T-helper 9 cell (primary cell): ENCODE measurements around the gene LSP1.
"Not testable (repeated sequence)": the region's sequence is repeated elsewhere in the genome, so short reads cannot be mapped to it uniquely, and the experiment has no call there.

Source experiments
- DNase-seq: peaks from one replicate; pipeline ENCODE4 v3.0.0-alpha.2; 2020

LSP1 gene

DNA sequence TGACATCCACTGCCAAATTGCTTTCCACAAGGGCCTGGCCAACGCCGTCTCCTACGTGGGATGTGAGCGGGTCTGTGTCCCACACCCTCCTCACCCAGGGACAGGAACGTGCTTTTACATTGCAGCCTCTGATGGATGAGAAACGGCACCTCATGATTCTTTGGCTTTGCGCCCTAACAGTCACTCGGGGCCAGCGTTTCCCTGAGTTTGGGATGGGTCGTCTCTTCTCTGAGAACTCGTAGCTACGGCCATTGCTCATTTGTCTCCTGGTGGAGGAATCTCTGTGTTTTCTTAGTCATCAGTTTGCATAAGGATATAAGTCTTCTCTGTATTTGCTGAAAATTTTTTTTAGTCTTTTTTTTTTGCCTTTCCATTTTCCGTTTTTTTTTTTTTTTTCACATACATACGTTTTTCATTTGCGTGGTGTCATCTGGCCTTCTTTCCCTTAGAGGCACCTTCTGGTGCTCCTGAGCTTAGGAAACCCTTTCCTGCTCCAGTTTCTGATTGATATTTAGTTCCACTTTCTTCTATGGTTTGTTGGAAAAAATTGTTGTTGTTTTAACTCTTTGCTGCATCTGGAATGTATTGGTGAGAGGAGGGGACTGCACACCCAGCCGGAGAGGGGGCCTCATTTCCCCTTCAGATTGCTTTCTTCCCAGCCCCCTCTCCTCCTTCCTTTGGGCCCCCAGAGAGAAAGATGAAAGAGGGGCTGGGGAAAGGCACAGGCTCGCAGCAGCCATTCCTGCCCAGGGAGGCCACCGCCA lies 78.6 kb downstream of the LSP1 start:
- DNase-seq: no peak

DNA sequence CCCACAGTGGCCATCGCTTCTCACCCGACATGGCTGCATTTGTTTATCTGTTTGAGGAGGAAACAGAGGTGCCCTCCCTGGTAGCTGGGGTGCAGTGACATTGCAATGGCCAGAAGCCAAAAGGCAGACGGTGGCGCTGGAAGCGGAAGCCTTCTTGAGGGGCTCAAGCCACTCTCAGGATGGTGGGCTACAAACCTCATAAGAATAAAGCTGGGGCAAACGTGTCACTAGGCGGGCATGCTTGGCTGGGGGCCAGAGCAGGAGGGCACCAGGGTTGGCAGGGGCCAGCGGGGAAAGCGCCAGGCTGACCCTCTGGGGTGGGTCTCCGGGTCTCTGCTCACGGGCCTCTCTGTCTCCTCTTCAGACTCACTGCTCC lies 79.2 kb downstream of the LSP1 start:
- no peak for DNase-seq

- no peak for DNase-seq
Measured at GRCh38 chr11:1932681-1933080, 79.8 kb downstream of the LSP1 start.

DNA sequence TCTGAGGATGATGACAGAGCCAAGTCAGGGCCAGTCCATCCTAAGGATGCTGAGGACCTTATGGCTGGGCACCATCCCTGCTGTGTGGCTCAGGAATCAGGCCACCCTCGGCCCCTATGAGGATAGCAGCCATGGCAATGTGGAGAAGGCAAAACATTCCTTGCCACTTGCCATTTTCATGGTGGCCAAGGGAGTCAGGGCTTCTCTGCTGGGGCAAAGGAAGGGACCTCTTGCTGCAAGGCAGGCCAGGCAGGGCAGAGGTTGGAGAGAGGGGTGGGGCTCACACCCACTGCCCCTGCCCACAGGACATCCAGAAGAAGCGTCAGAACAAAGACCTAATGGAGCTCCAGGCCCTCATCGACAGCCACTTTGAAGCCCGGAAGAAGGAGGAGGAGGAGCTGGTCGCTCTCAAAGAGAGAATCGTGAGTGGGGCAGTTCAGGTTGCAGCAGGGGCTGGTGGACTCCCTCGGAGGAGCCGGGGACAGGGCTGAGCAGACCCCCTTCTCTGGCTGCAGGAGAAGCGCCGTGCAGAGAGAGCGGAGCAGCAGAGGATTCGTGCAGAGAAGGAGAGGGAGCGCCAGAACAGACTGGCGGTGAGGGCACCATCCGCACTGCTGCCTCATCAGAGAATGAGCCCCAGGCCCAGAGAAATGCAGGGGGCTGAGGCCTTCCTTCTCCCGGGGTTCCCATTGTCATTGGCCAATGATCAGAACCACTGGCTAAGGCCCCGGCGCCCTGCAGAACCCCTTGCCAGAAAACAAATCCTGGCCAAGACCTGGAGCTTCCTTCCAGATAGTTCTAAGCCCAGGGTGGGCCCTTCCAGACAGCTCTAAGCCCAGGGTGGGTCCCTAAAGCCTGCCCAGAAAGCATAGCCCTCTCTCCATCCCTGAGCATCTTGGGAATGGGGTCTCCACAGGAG lies 80.8 kb downstream of the LSP1 start:
- no peak for DNase-seq

DNA sequence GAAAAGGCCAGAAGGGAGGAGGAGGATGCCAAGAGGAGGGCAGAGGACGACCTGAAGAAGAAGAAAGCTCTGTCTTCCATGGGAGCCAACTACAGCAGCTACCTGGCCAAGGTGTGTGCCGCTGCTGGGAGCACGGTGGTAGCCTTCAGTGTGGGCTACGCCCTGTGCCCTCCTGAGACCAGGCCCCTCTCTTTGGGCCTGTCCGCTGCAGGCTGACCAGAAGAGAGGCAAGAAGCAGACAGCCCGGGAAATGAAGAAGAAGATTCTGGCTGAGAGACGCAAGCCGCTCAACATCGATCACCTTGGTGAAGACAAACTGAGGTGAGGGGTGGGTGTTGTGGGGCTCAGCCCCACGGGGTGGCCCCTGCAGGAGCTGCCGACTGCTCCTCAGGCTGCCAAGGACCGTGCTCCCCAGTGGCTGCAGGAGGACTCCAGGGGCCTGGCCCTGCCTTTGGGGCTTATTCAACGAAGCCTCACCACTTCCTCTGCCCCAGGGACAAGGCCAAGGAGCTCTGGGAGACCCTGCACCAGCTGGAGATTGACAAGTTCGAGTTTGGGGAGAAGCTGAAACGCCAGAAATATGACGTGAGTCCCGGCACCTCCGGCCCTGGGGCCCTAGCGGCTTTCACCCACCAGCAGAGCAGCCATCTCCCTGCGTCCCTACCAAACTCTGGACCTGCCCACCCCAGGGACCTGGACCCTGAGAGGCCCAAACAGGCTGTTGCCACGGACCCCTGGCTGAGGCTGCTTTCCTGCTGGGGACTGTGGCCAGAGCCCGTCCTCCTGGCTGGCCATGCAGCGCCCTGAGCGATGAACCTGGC lies 81.7 kb downstream of the LSP1 start:
- no peak for DNase-seq

DNA sequence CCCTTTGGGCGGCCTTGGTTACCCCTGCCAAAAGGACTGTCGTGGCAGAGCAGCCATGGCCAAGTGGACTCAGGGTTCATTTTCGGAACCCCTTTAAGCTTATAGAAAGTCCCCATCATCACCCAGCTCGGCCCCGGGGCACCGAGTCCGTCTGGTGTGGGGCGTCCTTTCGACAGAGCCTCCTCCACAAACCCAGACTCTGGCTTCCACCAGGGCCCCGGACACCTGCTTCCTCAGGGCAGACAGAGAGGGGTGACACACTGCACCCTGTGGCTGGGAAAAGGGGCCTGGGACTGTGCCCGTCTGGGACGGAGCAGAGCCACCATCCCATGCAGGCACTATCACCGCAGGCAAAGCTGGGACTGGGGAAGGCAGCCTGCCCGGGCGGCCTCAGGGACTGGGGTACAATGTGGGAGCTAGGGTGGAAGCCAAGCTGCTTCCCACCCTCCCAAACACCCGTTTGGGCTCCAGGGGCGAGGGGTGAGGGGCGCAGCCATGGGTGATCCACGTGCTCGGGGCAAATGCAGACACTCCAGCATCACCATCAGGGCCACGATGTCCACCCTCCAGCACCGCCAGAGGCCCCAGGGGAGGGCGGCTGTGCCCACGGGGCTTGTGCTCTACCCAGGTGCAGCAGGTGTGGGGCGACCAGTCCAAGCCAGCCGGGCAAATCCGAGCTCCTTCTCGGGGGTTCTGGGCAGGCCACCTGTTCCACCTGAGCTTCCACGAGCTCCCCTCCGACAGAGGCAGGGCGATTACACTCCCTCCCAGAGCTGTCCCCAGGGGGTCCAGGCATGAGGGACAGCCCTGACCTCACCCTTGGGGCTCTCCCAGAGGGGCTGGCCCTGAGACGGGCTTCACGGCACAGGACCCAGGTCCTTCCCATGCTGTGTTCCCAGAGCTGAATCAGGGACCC lies 82.5 kb downstream of the LSP1 start:
- no peak for DNase-seq

DNA sequence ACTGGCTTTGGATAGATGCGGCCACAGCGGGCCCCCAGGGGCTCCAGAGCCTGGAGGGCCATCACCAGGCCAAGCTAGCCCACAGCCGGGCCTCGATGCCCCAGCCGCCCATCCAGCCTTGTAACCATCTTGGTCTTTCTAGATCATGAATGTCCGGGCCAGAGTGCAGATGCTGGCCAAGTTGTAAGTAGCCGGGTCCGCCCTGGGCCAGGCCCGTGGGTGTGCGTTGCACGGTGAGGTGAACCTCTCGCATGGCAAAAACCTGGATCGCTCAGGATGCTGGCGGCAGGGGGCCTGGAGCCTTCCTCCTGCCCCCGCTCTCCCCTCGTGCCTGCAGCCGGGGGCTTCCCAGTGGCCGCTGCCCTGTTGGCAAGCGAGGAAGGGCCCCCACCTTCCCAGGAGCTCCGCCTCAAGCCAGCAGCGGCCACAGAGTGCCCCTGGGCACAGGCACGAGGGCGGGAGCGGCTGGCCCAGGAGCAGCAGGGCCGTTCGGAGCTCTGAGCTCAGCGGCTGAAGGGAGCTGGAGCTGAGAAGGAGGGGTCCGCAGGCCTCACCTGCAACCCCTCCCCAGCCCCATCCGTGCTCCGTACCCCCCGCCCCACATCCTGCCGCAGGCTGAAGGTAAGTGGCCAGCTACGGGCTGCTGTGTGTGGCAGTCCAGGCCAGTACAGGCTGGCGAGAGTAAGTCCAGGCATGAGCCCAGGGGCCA lies 83.3 kb downstream of the LSP1 start:
- DNase-seq: no peak

DNA sequence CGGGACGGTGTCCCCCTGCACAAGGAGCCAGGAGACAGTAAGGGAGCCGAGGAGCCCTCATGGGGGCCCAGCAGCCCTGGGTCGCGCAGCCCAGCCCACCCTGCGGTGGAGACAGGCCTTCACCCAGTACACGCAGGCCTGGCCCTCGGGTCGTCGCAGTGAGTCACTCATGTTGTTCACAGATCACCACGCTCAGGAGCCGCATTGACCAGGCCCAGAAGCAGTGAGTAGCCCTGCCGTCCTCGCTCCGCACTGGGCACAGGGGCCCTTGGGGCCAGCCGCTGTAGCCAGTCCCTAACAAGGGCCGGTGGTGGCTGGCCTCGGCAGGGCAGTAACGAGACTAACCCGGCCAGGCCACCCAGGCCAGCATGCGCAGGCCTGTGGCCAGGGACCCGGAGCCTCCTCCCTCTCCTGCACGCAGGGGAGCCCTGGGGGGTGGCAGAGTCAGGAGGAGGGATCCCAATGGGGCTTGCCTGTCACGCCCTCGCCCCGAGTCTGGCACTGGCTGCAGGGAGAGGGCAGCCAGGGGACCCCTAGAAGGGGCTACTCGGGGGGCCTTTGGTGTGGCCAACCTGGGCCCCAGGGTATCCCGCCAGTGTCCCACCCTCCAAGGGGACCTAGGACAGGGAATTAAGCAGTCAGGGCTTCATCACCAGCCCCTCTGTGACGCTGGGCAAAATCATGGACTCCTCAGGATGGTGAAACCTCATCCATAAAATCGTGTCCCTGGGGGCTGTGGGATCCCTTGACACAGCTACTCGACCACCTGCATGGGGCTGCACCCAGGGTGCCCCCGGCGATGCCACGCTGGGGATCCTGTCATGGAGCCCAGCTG lies 84.1 kb downstream of the LSP1 start:
- DNase-seq: no peak

- DNase-seq: no peak
Measured at GRCh38 chr11:1937616-1938342, 84.9 kb downstream of the LSP1 start.

DNA sequence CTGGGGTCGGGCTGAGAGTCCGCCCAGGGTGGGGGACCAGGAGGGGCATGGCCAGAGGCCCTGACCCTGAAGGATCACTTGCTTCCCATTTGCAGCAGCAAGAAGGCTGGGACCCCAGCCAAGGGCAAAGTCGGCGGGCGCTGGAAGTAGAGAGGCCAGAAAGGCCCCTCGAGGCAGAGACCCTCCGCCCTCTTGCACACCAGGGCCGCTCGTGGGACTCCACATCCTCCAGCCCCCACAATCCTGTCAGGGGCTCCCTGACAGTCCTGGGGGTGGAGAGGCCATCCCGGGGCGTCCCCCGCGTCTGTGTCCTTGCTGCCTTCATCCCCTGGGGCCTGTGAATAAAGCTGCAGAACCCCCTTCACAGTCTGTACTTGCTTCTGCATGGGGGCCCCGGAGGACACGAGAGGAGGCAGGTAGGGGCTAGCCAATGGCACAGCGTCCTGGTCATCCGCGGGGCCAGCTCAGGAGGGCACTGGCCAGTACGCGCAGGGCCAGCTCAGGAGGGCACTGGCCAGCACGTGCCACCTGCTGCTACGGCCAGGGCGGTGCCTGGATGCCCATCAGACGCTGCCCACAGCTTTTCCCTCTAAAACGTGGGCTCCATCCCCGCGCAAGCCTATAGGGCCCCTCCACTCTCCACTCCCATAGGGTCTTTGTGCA lies 85.6 kb downstream of the LSP1 start:
- DNase-seq: no peak

DNA sequence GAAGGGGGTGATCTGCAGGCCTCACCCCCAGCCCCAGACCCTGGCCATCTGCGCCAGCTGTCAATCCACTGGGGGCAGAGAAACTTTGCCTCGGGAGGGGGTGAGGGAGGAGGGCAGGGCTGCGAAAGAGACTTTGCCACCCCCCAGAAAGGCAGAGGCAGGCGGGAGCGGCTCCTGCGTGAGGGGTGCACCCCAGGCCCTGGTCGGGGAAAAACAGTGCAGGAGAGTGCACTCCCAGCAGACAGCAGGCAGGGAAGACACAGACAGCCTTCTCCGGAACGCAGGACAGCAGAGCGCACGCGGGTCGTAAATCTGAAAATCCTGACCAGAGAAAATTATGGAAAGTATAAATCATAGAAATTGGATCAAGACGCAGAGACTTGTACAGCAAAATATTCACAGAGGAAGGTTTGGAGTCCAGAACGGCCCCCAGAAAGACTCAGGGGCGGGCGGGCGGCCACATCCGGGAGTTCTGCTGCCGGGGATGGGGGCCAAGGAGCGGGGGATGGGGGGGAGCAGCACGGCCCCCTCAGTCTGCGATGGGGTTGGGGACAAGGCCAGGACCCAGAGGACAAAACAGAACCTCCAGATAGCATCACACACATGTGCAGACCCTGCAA lies 86.2 kb downstream of the LSP1 start:
- DNase-seq: no peak

- not testable (repeated sequence) for DNase-seq
Measured at GRCh38 chr11:1939788-1940187, 86.9 kb downstream of the LSP1 start.
